A549 (cell line): ENCODE measurements around the gene CCT5. TPM values are rescaled to one million over a fixed set of nuclear protein-coding genes. Genes with fewer than 3 reads are reported as not detected.

Experiments used
- ATAC-seq, 2 experiments: fragments of 200-7000 bp in 1 of 2; fragments of >200 bp in 1 of 2; cut with Nextera tagmentation in 1 of 2; cut with Tn5 transposase in 1 of 2; 3 replicates each; pipeline versions ENCODE4 v1.8.0 to v1.9.1; 2018 to 2020; ENCODE audit warnings: mild to moderate bottlenecking in 1 of 2, moderate library complexity in 1 of 2
- CTCF ChIA-PET: fragments of 300-600 bp; sonication (Branson Sonifier 250); formaldehyde crosslinking; extraction: SDS; loops from one replicate; lab custom pipeline; 2021; ENCODE audit warnings: antibody characterized with exemption, inconsistent platforms; lab: Yijun Ruan, JAX
- POLR2A ChIA-PET: fragments of 350-600 bp; formaldehyde crosslinking; extraction: SDS; loops from one replicate; lab custom pipeline; 2021; ENCODE audit warnings: antibody characterized with exemption, inconsistent platforms; lab: Yijun Ruan, JAX
- DNase-seq, 2 experiments: peaks; one replicate each; pipeline versions ENCODE4 v3.0.0 to v3.0.0-alpha.2; 2011 to 2016; ENCODE audit warnings: low read depth in 1 of 2, low spot score in 1 of 2
- FAIRE-seq: peaks from 2 replicates; lab custom pipeline; 2011; peaks lifted over from hg19 to GRCh38; lab: Jason Lieb, UNC
- H3K27ac ChIP-seq, 2 experiments: fragments of >200 bp; sonication (Bioruptor Twin); formaldehyde crosslinking; 3 replicates each; pipeline ENCODE4 v1.5.1; 2016 to 2017
- H3K4me1 ChIP-seq: fragments of >200 bp; sonication (Bioruptor Twin); formaldehyde crosslinking; 3 replicates; pipeline ENCODE4 v1.6.1; 2016
- H3K4me2 ChIP-seq: fragments of >200 bp; sonication (Bioruptor Twin); formaldehyde crosslinking; 3 replicates; pipeline ENCODE4 v1.6.1; 2016
- H3K4me3 ChIP-seq: fragments of >200 bp; sonication (Bioruptor Twin); formaldehyde crosslinking; 3 replicates; pipeline ENCODE4 v1.5.1; 2016
- H3K9me3 ChIP-seq: fragments of >200 bp; sonication (Bioruptor Twin); formaldehyde crosslinking; 3 replicates; pipeline ENCODE4 v1.6.1; 2016
- CHD2 ChIP-seq: fragments of 150-350 bp; IDR thresholded peaks from 2 replicates; pipeline ENCODE4 v1.6.1; 2014; ENCODE audit warnings: low read length; ENCODE audit not compliant: partially characterized antibody
- EHF ChIP-seq: fragments of 250-450 bp; sonication (Bioruptor Pico); IDR thresholded peaks from 2 replicates; pipeline ENCODE4 v1.5.0; 2020; ENCODE audit warnings: mild to moderate bottlenecking
- EHMT2 ChIP-seq: fragments of 200-600 bp; sonication (generic); IDR thresholded peaks from 2 replicates; pipeline ENCODE4 v1.6.1; 2016; ENCODE audit warnings: antibody characterized with exemption, low read depth, mild to moderate bottlenecking, moderate library complexity
- EP300 ChIP-seq, 2 experiments: fragments of >200 bp; sonication (Bioruptor Twin); formaldehyde crosslinking; IDR thresholded peaks; 2 replicates in 1 of 2; 3 replicates in 1 of 2; pipeline ENCODE4 v1.6.1; 2016 to 2017
- FOSB ChIP-seq: fragments of 250-450 bp; sonication (Bioruptor Pico); IDR thresholded peaks from 2 replicates; pipeline ENCODE4 v1.5.0; 2020; ENCODE audit warnings: mild to moderate bottlenecking, moderate library complexity
- FOXS1 ChIP-seq: fragments of 250-450 bp; sonication (Bioruptor Pico); IDR thresholded peaks from 2 replicates; pipeline ENCODE4 v1.5.0; 2020; ENCODE audit warnings: mild to moderate bottlenecking, moderate library complexity
- GATA3 ChIP-seq: IDR thresholded peaks from 2 replicates; pipeline ENCODE4 v1.6.1; 2012; ENCODE audit warnings: borderline replicate concordance
- HDAC2 ChIP-seq: fragments of 200-600 bp; sonication (generic); IDR thresholded peaks from 2 replicates; pipeline ENCODE4 v1.6.1; 2016
- HEYL ChIP-seq: fragments of 250-450 bp; sonication (Bioruptor Pico); IDR thresholded peaks from 2 replicates; pipeline ENCODE4 v1.8.0; 2021; ENCODE audit warnings: mild to moderate bottlenecking, moderate library complexity
- HOXB5 ChIP-seq: fragments of 250-450 bp; sonication (Bioruptor Pico); IDR thresholded peaks from 2 replicates; pipeline ENCODE4 v1.5.0; 2020; ENCODE audit warnings: mild to moderate bottlenecking, moderate library complexity
- JUN ChIP-seq, 2 experiments: fragments of >200 bp; sonication (Bioruptor Twin); formaldehyde crosslinking; IDR thresholded peaks; 2 replicates in 1 of 2; 3 replicates in 1 of 2; pipeline ENCODE4 v1.6.1; 2016 to 2017
- KDM1A ChIP-seq: fragments of 200-600 bp; sonication (generic); IDR thresholded peaks from 2 replicates; pipeline ENCODE4 v1.6.1; 2016; ENCODE audit warnings: low read depth, mild to moderate bottlenecking
- MAZ ChIP-seq: fragments of 150-350 bp; IDR thresholded peaks from 2 replicates; pipeline ENCODE4 v1.6.1; 2014; ENCODE audit warnings: antibody characterized with exemption, low read depth, low read length, borderline replicate concordance
- NFE2L2 ChIP-seq: fragments of 150-350 bp; conservative IDR thresholded peaks from 2 replicates; pipeline ENCODE4 v1.6.1; 2014; ENCODE audit warnings: low read length
- NPAS2 ChIP-seq: fragments of 250-450 bp; sonication (Bioruptor Pico); IDR thresholded peaks from 2 replicates; pipeline ENCODE4 v1.8.0; 2022; ENCODE audit warnings: mild to moderate bottlenecking, moderate library complexity, borderline replicate concordance
- RAD21 ChIP-seq, 2 experiments: fragments of >200 bp in 1 of 2; sonication (Bioruptor Twin) in 1 of 2; formaldehyde crosslinking in 1 of 2; IDR thresholded peaks in 1 of 2; conservative IDR thresholded peaks in 1 of 2; 2 replicates in 1 of 2; 3 replicates in 1 of 2; pipeline ENCODE4 v1.6.1; 2012 to 2018; ENCODE audit warnings: inconsistent platforms in 1 of 2
- RARB ChIP-seq: fragments of 250-450 bp; sonication (Bioruptor Pico); IDR thresholded peaks from 2 replicates; pipeline ENCODE4 v1.8.0; 2021; ENCODE audit warnings: mild to moderate bottlenecking, moderate library complexity
- RNF2 ChIP-seq: fragments of 200-600 bp; sonication (generic); IDR thresholded peaks from 2 replicates; pipeline ENCODE4 v1.6.1; 2016; ENCODE audit warnings: low read depth, mild to moderate bottlenecking, antibody characterized with exemption, moderate library complexity, borderline replicate concordance
- SMC3 ChIP-seq: fragments of >200 bp; sonication (Bioruptor Twin); formaldehyde crosslinking; IDR thresholded peaks from 3 replicates; pipeline ENCODE4 v1.6.1; 2018; ENCODE audit warnings: inconsistent platforms
- TFCP2L1 ChIP-seq: fragments of 250-450 bp; sonication (Bioruptor Pico); IDR thresholded peaks from 2 replicates; pipeline ENCODE4 v1.5.0; 2021; ENCODE audit warnings: mild to moderate bottlenecking
- TP53 ChIP-seq: fragments of 250-450 bp; sonication (Bioruptor Pico); IDR thresholded peaks from 2 replicates; pipeline ENCODE4 v1.5.0; 2021; ENCODE audit warnings: mild to moderate bottlenecking, moderate library complexity
- ZFP36 ChIP-seq: fragments of 450-650 bp; IDR thresholded peaks from 2 replicates; pipeline ENCODE4 v1.6.1; 2014; ENCODE audit warnings: borderline replicate concordance; ENCODE audit not compliant: partially characterized antibody
- ZSCAN20 ChIP-seq: fragments of 250-450 bp; sonication (Bioruptor Pico); IDR thresholded peaks from 2 replicates; pipeline ENCODE4 v1.8.0; 2022; ENCODE audit warnings: mild to moderate bottlenecking, moderate library complexity
- WGBS: methylation state at CpG from one replicate; pipeline ENCODE4 v1.1.6; 2017; ENCODE audit errors: missing lambda C conversion rate; 5-methylcytosine and 5-hydroxymethylcytosine counted together
- polyA plus RNA-seq, 4 experiments: library from polyadenylated mRNA; depleted of rRNA in 3 of 4; stranded (reverse); fragments of >200 nt; fragmentation: RNase III in 1 of 4; extraction: RNeasy Plus Mini Kit Qiagen cat#74134 plus additional on column Dnase treatment in 1 of 4; gene quantifications; 2 replicates in 3 of 4; 3 replicates in 1 of 4; pipeline ENCODE4 v1.2.3, GENCODE V29; 2011 to 2017
- TF ChIP-seq, protein P1 (sequence below): fragments of 450-650 bp; IDR thresholded peaks from 2 replicates; pipeline ENCODE4 v1.6.1; 2014; ENCODE audit warnings: antibody characterized with exemption
- TF ChIP-seq, protein P2 (sequence below): fragments of 150-350 bp; IDR thresholded peaks from 2 replicates; pipeline ENCODE4 v1.6.1; 2014; ENCODE audit warnings: low read depth, mild to moderate bottlenecking, low read length
- TF ChIP-seq, protein P3 (sequence below): IDR thresholded peaks from 2 replicates; pipeline ENCODE4 v1.6.1; 2012

The CCT5 gene
- polyA plus RNA-seq, 2 of the 4 experiments (the other 2 are of a cell fraction): 730 to 858 TPM

DNA sequence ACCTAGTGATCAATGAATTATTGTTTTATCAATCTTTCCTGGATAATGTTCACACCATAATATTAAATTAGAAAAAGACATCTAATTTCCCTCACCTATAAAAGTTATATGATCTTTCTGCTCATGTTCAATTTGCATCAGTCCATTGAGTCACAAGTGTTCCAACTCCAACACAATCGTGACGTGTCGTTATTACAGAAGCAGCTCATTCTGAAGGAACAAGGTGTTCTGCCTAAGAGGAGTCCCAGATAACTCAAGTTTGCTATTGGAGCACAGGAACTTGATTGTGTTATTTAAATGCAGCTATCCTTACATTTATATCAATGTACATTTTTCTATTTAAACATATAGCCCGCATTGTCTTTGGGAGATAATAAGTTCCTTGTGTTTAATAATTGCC lies 31.0 kb upstream of the CCT5 start:
- POLR2A ChIA-PET: no interaction called here
- CTCF ChIA-PET: interaction anchor here (1.5 kb wide), 2 partner anchors 12 to 14 kb away, joined by 5 to 7 read pairs; no protein-coding TSS in a partner anchor
- Histone ChIP-seq H3K4me3 (no peak overlapping the region), H3K9me3 (no peaks in the 10 kb centered on the region), H3K4me2 (no peak overlapping the region), H3K4me1 (no peaks in the 10 kb centered on the region), H3K27ac (no peak overlapping the region)
- DNase-seq (no peak), ATAC-seq (no peak), FAIRE-seq (no peak)
- TF ChIP-seq EHF (CRISPR knock-in tag) (no peak), FOXS1 (CRISPR knock-in tag) (no peak), NFE2L2 (no peak), GATA3 (no peak), MAZ (no peak), RNF2 (no peak), FOSB (CRISPR knock-in tag) (no peak), EP300 (IDR thresholded peaks at IDR 0.05) (no peak), TFCP2L1 (CRISPR knock-in tag) (no peak), HDAC2 (no peak), HOXB5 (CRISPR knock-in tag) (no peak), EHMT2 (no peak)
- TF ChIP-seq, protein P1, sequence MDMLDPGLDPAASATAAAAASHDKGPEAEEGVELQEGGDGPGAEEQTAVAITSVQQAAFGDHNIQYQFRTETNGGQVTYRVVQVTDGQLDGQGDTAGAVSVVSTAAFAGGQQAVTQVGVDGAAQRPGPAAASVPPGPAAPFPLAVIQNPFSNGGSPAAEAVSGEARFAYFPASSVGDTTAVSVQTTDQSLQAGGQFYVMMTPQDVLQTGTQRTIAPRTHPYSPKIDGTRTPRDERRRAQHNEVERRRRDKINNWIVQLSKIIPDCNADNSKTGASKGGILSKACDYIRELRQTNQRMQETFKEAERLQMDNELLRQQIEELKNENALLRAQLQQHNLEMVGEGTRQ: no peak
- TF ChIP-seq, protein P2, sequence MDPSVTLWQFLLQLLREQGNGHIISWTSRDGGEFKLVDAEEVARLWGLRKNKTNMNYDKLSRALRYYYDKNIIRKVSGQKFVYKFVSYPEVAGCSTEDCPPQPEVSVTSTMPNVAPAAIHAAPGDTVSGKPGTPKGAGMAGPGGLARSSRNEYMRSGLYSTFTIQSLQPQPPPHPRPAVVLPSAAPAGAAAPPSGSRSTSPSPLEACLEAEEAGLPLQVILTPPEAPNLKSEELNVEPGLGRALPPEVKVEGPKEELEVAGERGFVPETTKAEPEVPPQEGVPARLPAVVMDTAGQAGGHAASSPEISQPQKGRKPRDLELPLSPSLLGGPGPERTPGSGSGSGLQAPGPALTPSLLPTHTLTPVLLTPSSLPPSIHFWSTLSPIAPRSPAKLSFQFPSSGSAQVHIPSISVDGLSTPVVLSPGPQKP: no peak
- 94% methylated on average over 4 of the region's 4 CpGs for whole genome bisulfite sequencing

DNA sequence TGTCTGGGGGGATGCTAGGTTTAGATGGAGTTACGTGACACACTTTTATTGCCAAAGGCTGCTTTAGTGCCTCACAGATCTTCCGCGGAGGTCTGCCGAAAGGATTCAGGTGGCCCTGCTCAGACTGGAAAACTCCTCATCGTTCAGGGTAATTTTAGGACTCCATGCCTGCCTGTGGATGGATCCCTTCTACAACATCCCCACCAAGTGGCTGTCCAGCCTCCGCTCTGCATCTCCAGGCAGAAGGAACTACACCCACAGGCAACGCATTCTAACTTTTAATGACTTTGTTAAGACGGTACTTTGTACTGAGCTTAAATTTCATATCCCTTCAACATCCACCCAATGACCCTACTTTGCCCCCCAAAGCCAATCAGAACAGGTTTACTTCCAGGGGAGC lies 29.8 kb upstream of the CCT5 start:
- peak in 1 of 2 experiments; percentile 23; a peak in 1 of 6 replicates for ATAC-seq
- H3K4me3 ChIP-seq: no peak overlapping the region
- H3K9me3 ChIP-seq: no peaks in the 10 kb centered on the region
- DNase-seq: no peak
- no peak overlapping the region for H3K4me2 ChIP-seq
- FAIRE-seq: no peak
- no peaks in the 10 kb centered on the region for H3K4me1 ChIP-seq
- POLR2A ChIA-PET: no interaction called here
- CTCF ChIA-PET: no interaction called here
- 91% methylated on average over 8 of the region's 8 CpGs for WGBS
- H3K27ac ChIP-seq: no peak overlapping the region
- TF ChIP-seq RAD21 (conservative IDR thresholded peaks at IDR 0.05 in 1 of 2, IDR thresholded peaks at IDR 0.05 in 1 of 2) (0 out of 5 replicates have a peak, but pooled peaks of 1 of the 2 experiments have one; percentile 5), RARB (CRISPR knock-in tag) (no peak)

DNA sequence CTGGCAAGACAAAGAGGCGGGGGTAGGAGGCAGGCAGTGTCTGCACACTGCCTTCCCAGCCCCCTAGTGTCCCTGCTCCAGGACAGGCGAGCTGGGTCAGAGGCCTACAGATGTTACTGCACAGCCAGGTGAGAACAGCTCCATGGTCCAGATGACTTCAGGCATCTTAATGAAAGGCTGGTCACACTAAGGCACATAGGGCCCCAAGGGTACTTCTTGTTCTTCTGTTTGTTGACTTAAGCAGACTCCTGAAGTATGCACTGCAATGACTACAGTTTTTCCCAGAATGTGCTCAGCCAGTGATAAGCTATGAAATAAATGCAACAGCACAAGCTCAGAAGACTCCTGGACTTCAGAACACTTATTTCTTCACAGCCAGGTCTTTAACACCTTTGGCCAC lies 27.8 kb upstream of the CCT5 start:
- H3K27ac ChIP-seq: no peak overlapping the region; a peak in 1 of 6 replicates
- H3K4me2 ChIP-seq: no peak overlapping the region
- TF ChIP-seq NPAS2 (CRISPR knock-in tag): no peak
- H3K4me3 ChIP-seq: no peak overlapping the region
- H3K4me1 ChIP-seq: no peaks in the 10 kb centered on the region
- FAIRE-seq: no peak
- no peaks in the 10 kb centered on the region for H3K9me3 ChIP-seq
- ChIA-PET CTCF (interaction anchor here (2.4 kb wide), 1 partner anchor 11 kb away, joined by 12 read pairs; no protein-coding TSS in a partner anchor), POLR2A (no interaction called here)
- DNase-seq: no peak
- no peak for ATAC-seq
- 100% methylated on average over 1 of the region's 2 CpGs for WGBS

DNA sequence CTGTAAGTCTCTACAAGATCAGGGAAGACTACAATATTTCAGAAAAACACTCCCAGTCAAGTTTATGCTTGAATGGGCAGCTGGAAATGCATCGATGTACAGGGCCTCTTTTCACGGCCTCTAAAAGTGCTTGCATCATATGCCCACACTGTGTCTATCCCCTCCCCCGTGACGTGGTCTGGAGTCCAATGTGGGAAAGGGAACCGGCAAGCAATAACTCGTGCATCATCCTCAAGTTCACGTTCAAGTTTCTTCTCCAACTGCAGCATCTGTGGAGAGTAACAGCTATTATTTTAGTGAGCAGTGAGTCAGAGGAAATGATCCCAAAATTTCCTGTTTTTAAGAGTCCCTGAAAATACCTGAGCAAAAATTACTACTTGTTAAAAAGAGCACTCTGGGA lies 22.7 kb upstream of the CCT5 start:
- DNase-seq: no peak
- ATAC-seq: no peak
- Histone ChIP-seq H3K4me2 (no peak overlapping the region), H3K9me3 (no peaks in the 10 kb centered on the region), H3K27ac (no peak overlapping the region), H3K4me1 (no peaks in the 10 kb centered on the region), H3K4me3 (no peak overlapping the region)
- ChIA-PET CTCF (no interaction called here), POLR2A (no interaction called here)
- no peak for TF ChIP-seq JUN (IDR thresholded peaks at IDR 0.05)
- no peak for TF ChIP-seq CHD2
- TF ChIP-seq GATA3: no peak
- TF ChIP-seq KDM1A: no peak
- TF ChIP-seq TP53 (CRISPR knock-in tag): no peak
- TF ChIP-seq EHMT2: no peak
- no peak for TF ChIP-seq HEYL
- TF ChIP-seq, protein P3, sequence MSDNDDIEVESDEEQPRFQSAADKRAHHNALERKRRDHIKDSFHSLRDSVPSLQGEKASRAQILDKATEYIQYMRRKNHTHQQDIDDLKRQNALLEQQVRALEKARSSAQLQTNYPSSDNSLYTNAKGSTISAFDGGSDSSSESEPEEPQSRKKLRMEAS: no peak
- TF ChIP-seq ZFP36: no peak
- TF ChIP-seq SMC3: no peak
- no peak for TF ChIP-seq FOXS1 (CRISPR knock-in tag)
- TF ChIP-seq ZSCAN20: no peak
- 89% methylated on average over 7 of the region's 7 CpGs for WGBS
- no peak for FAIRE-seq
